ENCODE data around the gene AVEN.
"Not testable (repeated sequence)": the region's sequence is repeated elsewhere in the genome, so short reads cannot be mapped to it uniquely, and the experiment has no call there.

The AVEN gene

DNA sequence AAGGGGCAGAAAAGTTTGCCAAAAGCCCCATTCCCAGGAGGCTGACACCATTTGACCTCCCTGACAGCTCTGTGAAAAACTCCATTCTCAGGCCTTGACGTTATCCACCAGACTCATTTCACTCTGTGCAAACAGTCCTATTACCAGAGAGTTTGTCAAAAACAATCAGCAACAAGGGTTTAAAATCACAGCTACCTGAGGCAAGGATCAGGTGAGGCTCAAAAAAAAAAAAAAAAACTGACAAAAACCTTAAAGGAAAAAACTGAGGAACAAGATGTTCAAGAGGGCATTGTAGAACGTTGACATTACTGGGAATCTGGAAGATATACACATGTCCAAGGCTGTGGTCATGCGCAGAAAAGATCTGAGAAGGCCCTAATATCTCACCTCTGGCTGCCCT is 11.4 kb downstream of the AVEN start:
- Histone ChIP-seq H2AFZ (no peak overlapping the region), H3K27ac (no peak overlapping the region)

DNA sequence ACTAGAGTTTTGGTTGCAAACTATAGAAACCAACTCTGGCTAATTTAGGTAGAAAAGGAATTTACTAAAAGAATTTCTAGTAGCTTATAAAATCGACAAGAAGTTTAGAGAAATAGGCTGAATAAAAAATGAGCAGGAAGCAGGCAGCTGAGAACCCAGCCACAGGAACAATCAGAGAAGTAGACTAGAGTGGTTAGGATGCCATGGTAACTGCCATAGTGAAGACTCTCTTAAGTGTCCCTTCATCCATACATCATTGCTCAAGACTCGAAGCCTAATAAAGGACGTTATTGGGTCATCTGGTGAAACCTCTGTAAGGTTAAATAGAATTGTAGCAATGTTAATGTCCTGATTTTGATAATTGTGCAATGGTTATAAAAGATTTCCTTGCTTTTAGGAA is 13.8 kb downstream of the AVEN start:
- Histone ChIP-seq H3K9ac (no peak overlapping the region), H3K4me1 (no peaks in the 10 kb centered on the region), H3K79me2 (no peaks in the 10 kb centered on the region), H3K27ac (no peak overlapping the region), H3K27me3 (ENCODE audit: control insufficient read depth, insufficient read depth, low read length) (no peaks in the 10 kb centered on the region), H3K4me3 (ENCODE audit: low read depth, low read length) (no peak overlapping the region), H3K36me3 (ENCODE audit: control insufficient read depth, insufficient read depth, low read length) (no peaks in the 10 kb centered on the region), H2AFZ (no peak overlapping the region), H3K9me3 (ENCODE audit: control insufficient read depth, low read length) (no peaks in the 10 kb centered on the region), H3K4me2 (ENCODE audit: low read length) (no peak overlapping the region)
- TF ChIP-seq, protein P1, sequence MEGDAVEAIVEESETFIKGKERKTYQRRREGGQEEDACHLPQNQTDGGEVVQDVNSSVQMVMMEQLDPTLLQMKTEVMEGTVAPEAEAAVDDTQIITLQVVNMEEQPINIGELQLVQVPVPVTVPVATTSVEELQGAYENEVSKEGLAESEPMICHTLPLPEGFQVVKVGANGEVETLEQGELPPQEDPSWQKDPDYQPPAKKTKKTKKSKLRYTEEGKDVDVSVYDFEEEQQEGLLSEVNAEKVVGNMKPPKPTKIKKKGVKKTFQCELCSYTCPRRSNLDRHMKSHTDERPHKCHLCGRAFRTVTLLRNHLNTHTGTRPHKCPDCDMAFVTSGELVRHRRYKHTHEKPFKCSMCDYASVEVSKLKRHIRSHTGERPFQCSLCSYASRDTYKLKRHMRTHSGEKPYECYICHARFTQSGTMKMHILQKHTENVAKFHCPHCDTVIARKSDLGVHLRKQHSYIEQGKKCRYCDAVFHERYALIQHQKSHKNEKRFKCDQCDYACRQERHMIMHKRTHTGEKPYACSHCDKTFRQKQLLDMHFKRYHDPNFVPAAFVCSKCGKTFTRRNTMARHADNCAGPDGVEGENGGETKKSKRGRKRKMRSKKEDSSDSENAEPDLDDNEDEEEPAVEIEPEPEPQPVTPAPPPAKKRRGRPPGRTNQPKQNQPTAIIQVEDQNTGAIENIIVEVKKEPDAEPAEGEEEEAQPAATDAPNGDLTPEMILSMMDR (IDR thresholded peaks at IDR 0.05), result no peak

More for the DNA sequence above, 11.4 kb downstream of the AVEN start:
- Histone ChIP-seq H3K36me3 (ENCODE audit: control insufficient read depth, insufficient read depth, low read length) (no peaks in the 10 kb centered on the region), H3K4me1 (no peaks in the 10 kb centered on the region), H3K79me2 (no peaks in the 10 kb centered on the region), H3K4me3 (ENCODE audit: low read depth, low read length) (no peak overlapping the region), H3K9me3 (ENCODE audit: control insufficient read depth, low read length) (no peaks in the 10 kb centered on the region), H3K27me3 (ENCODE audit: control insufficient read depth, insufficient read depth, low read length) (no peaks in the 10 kb centered on the region), H3K9ac (no peak overlapping the region), H3K4me2 (ENCODE audit: low read length) (no peak overlapping the region)
- TF ChIP-seq, protein P1 (IDR thresholded peaks at IDR 0.05), result no peak

DNA sequence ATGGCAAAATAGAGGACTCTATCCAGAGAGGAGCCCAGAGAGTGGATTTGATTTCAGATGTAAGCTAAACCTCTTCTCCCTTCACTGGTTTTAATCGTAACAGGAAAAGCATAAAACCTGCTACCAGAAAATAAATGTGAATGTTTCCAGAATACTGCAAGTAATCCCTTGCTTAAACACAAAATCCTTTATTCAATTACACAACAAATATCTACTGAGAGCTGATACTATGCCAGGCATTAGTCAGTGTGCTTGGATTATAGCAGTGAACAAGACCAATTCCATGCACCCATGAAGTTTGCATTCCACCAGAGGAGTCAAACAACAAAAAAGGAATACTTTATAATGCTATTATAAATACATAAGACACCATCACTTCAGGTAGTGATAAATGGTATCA is 15.1 kb downstream of the AVEN start:
- Histone ChIP-seq H3K4me3 (ENCODE audit: low read depth, low read length) (no peak overlapping the region), H3K4me1 (no peaks in the 10 kb centered on the region), H3K27me3 (ENCODE audit: control insufficient read depth, insufficient read depth, low read length) (no peaks in the 10 kb centered on the region), H3K9me3 (ENCODE audit: control insufficient read depth, low read length) (no peaks in the 10 kb centered on the region), H3K9ac (no peak overlapping the region), H3K79me2 (no peaks in the 10 kb centered on the region), H3K36me3 (ENCODE audit: control insufficient read depth, insufficient read depth, low read length) (no peaks in the 10 kb centered on the region), H3K4me2 (ENCODE audit: low read length) (no peak overlapping the region), H2AFZ (no peak overlapping the region), H3K27ac (no peak overlapping the region)
- TF ChIP-seq, protein P1 (IDR thresholded peaks at IDR 0.05), result no peak

DNA sequence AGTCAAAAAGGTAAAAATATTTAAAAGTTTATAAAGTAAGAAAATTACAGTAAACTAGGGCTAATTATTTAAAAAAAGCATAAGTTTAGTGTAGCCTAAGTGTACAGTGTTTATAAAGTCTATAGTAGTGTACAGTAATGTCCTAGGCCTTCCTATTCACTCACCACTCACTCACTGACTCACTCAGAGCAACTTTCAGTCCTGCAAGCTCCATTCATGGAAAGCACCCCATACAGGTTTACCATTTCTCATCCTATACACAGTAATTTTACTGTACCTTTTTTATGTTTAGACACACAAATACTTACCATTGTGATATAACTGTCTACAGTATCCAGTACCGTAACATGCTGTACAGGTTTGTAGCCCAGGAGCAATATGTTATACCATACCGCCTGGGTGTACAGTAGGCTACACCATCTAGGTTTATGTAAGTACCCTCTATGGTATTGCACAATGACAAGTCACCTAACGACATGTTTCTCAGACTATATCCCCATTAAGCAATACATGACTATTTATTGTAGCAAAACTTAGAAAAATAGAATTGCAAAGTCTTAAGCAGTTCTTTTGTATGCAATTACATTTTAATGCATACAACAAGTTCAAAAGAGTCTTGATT is 19.5 kb downstream of the AVEN start:
- Histone ChIP-seq H3K79me2 (no peaks in the 10 kb centered on the region), H3K4me1 (no peaks in the 10 kb centered on the region), H3K27me3 (ENCODE audit: control insufficient read depth, insufficient read depth, low read length) (no peaks in the 10 kb centered on the region), H3K27ac (no peak overlapping the region), H3K9me3 (ENCODE audit: control insufficient read depth, low read length) (no peaks in the 10 kb centered on the region), H3K9ac (no peak overlapping the region), H3K36me3 (ENCODE audit: control insufficient read depth, insufficient read depth, low read length) (no peaks in the 10 kb centered on the region), H3K4me2 (ENCODE audit: low read length) (no peak overlapping the region), H3K4me3 (ENCODE audit: low read depth, low read length) (no peak overlapping the region), H2AFZ (no peak overlapping the region)
- TF ChIP-seq, protein P1 (IDR thresholded peaks at IDR 0.05), result no peak

DNA sequence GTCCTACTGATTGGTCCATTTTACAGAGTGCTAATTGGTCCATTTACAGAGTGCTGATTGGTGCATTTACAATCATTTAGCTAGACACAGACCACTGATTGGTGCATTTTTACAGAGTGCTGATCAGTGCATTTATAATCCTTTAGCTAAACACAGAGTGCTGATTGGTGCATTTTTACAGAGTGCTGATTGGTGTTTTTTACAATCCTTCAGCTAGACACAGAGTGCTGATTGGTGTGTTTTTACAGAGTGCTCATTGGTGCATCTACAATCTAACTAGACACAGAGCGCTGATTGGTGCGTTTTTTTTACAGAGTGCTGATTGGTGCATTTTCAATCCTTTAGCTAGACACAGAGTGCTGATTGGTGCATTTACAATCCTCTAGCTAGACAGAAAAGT is 20.3 kb downstream of the AVEN start:
- not testable (repeated sequence) for H3K36me3 ChIP-seq (ENCODE audit: control insufficient read depth, insufficient read depth, low read length); H3K9me3 ChIP-seq (ENCODE audit: control insufficient read depth, low read length); H3K79me2 ChIP-seq; H3K27ac ChIP-seq; H3K4me3 ChIP-seq (ENCODE audit: low read depth, low read length); H2AFZ ChIP-seq; H3K4me1 ChIP-seq; H3K4me2 ChIP-seq (ENCODE audit: low read length); H3K9ac ChIP-seq; H3K27me3 ChIP-seq (ENCODE audit: control insufficient read depth, insufficient read depth, low read length)

Measured in parathyroid adenoma (tissue), 2 donors.